Type B pancreatic cell (in vitro differentiated cells): Measurements from ENCODE around the gene HMGCS2. TPM values are rescaled to one million over a fixed set of nuclear protein-coding genes. Genes with fewer than 3 reads are reported as not detected.

Source experiments
- DNase-seq: peaks from one replicate; pipeline ENCODE4 v3.0.0; 2021; ENCODE audit warnings: mixed read lengths; ENCODE audit not compliant: unreplicated experiment; ENCODE audit errors: extremely low spot score
- H3K27ac Mint-ChIP-seq: 2 replicates; pipeline ENCODE4 v1.8.0; 2021; ENCODE audit warnings: mild to moderate bottlenecking, mixed read lengths
- H3K27me3 Mint-ChIP-seq: 2 replicates; pipeline ENCODE4 v1.8.0; 2021; ENCODE audit warnings: mixed read lengths
- H3K36me3 Mint-ChIP-seq: 2 replicates; pipeline ENCODE4 v1.8.0; 2021; ENCODE audit warnings: mixed read lengths
- H3K4me1 Mint-ChIP-seq: one replicate; pipeline ENCODE4 v1.8.0; 2021; ENCODE audit warnings: mixed read lengths; ENCODE audit not compliant: unreplicated experiment
- H3K4me3 Mint-ChIP-seq: 2 replicates; pipeline ENCODE4 v1.8.0; 2021; ENCODE audit warnings: mild to moderate bottlenecking, mixed read lengths
- H3K9me3 Mint-ChIP-seq: 2 replicates; pipeline ENCODE4 v1.8.0; 2021; ENCODE audit warnings: mixed read lengths
- CTCF ChIP-seq: fragments of 200-600 bp; sonication (generic); conservative IDR thresholded peaks from 2 replicates; pipeline ENCODE4 v1.5.0; 2021; ENCODE audit warnings: antibody characterized with exemption, mild to moderate bottlenecking
- long read RNA-seq: library from polyadenylated mRNA; unstranded; transcript quantifications from one replicate; pipeline ENCODE4 v2.0.0, GENCODE V29; 2020
- total RNA-seq: library from RNA; stranded (reverse); gene quantifications from 2 replicates; pipeline ENCODE4 v1.2.1, GENCODE V29; 2021; ENCODE audit warnings: low replicate concordance

HMGCS2 gene
- total RNA-seq, result 19.1 and 34.7 TPM in 2 replicates
- long read RNA-seq, transcript HMGCS2-201 (10 exons, 2,428 nt), result major isoform, 185 of 210 reads
- long read RNA-seq, partial matches to known transcripts, result 13 of 210 reads
- long read RNA-seq, other reads (novel, unspliced or antisense), result 12 of 210 reads

GRCh38 chr1:119768778-119769177 is at the start of gene HMGCS2:
HMGCS2 (minus strand) TSS chr1:119768905; CDS start chr1:119768844, 61 bp downstream.
- TF ChIP-seq CTCF, result no peak
- H3K36me3 Mint-ChIP-seq, result no peaks in the 10 kb centered on the region
- H3K27me3 Mint-ChIP-seq, result no peaks in the 10 kb centered on the region
- H3K27ac Mint-ChIP-seq, result no peak within 1 kb of the TSS
- no peaks in the 10 kb centered on the region for H3K9me3 Mint-ChIP-seq
- peak within 1 kb of the TSS; percentile 60 for H3K4me3 Mint-ChIP-seq
- H3K4me1 Mint-ChIP-seq, result peaks cover 36% of the 10 kb centered on the region
- no peak for DNase-seq

GRCh38 chr1:119818181-119818580 is 49.5 kb upstream of the HMGCS2 start:
- H3K27ac Mint-ChIP-seq, result no peak overlapping the region
- H3K36me3 Mint-ChIP-seq, result no peaks in the 10 kb centered on the region
- H3K4me1 Mint-ChIP-seq, result peaks cover 4% of the 10 kb centered on the region
- DNase-seq, result no peak
- TF ChIP-seq CTCF, result no peak
- H3K27me3 Mint-ChIP-seq, result peaks cover 3% of the 10 kb centered on the region
- H3K4me3 Mint-ChIP-seq, result no peak overlapping the region
- no peaks in the 10 kb centered on the region for H3K9me3 Mint-ChIP-seq

- no peak for DNase-seq
- peaks cover 3% of the 10 kb centered on the region for H3K27me3 Mint-ChIP-seq
- no peak for TF ChIP-seq CTCF
- no peak overlapping the region for H3K4me3 Mint-ChIP-seq
- H3K27ac Mint-ChIP-seq, result peak overlapping the region; percentile 19
- no peaks in the 10 kb centered on the region for H3K9me3 Mint-ChIP-seq
- no peaks in the 10 kb centered on the region for H3K36me3 Mint-ChIP-seq
- peaks cover 4% of the 10 kb centered on the region for H3K4me1 Mint-ChIP-seq
These were observed 47.7 kb upstream of the HMGCS2 start for GRCh38 chr1:119816407-119816806.

- Mint-ChIP-seq H3K4me1 (peaks cover 4% of the 10 kb centered on the region), H3K9me3 (no peaks in the 10 kb centered on the region), H3K27me3 (peaks cover 3% of the 10 kb centered on the region), H3K27ac (peak overlapping the region; percentile 19), H3K4me3 (no peak overlapping the region), H3K36me3 (no peaks in the 10 kb centered on the region)
- TF ChIP-seq CTCF, result no peak
- DNase-seq, result no peak
These were observed 47.2 kb upstream of the HMGCS2 start for GRCh38 chr1:119815928-119816327.

- peaks cover 3% of the 10 kb centered on the region for H3K27me3 Mint-ChIP-seq
These were observed 46.7 kb upstream of the HMGCS2 start for GRCh38 chr1:119815361-119815760.

More at GRCh38 chr1:119815361-119815760, 46.7 kb upstream of the HMGCS2 start:
- no peak for DNase-seq
- H3K27ac Mint-ChIP-seq, result no peak overlapping the region
- no peak overlapping the region for H3K4me3 Mint-ChIP-seq
- peaks cover 4% of the 10 kb centered on the region for H3K4me1 Mint-ChIP-seq
- H3K9me3 Mint-ChIP-seq, result no peaks in the 10 kb centered on the region
- TF ChIP-seq CTCF, result no peak
- no peaks in the 10 kb centered on the region for H3K36me3 Mint-ChIP-seq
